OCI-LY1 (cell line): ENCODE results near the gene KICS2.

Experiments
- H2AFZ ChIP-seq: fragments of 200-600 bp; sonication (generic), shearing (Covaris generic); 2 replicates; pipeline ENCODE4 v1.6.0; 2014; ENCODE audit warnings: antibody characterized with exemption, mild to moderate bottlenecking, low read length
- H3F3A ChIP-seq: fragments of 200-600 bp; sonication (generic), shearing (Covaris generic); 2 replicates; pipeline ENCODE4 v1.6.0; 2014; ENCODE audit warnings: mild to moderate bottlenecking, antibody characterized with exemption, low read length, moderate library complexity; ENCODE audit not compliant: insufficient read depth
- H3K27ac ChIP-seq: fragments of 200-600 bp; sonication (generic); 2 replicates; pipeline ENCODE4 v1.5.1; 2014; ENCODE audit warnings: low read length, mixed run types, mild to moderate bottlenecking, low read depth; ENCODE audit not compliant: poor library complexity, severe bottlenecking
- H3K27me3 ChIP-seq: fragments of 200-600 bp; sonication (generic); 2 replicates; pipeline ENCODE4 v1.6.0; 2014; ENCODE audit warnings: antibody characterized with exemption, mild to moderate bottlenecking, low read length, moderate library complexity; ENCODE audit not compliant: insufficient read depth
- H3K36me3 ChIP-seq: fragments of 200-600 bp; sonication (generic); 2 replicates; pipeline ENCODE4 v1.6.1; 2014; ENCODE audit warnings: mild to moderate bottlenecking, antibody characterized with exemption, low read length, moderate library complexity, mixed read lengths; ENCODE audit not compliant: insufficient read depth
- H3K4me1 ChIP-seq: fragments of 200-600 bp; sonication (generic); 2 replicates; pipeline ENCODE4 v1.5.1; 2014; ENCODE audit warnings: mild to moderate bottlenecking, low read length, moderate library complexity; ENCODE audit not compliant: insufficient read depth, severe bottlenecking
- H3K4me2 ChIP-seq: fragments of 200-600 bp; sonication (generic), shearing (Covaris generic); 2 replicates; pipeline ENCODE4 v1.6.1; 2014; ENCODE audit warnings: low read length
- H3K4me3 ChIP-seq: fragments of 200-600 bp; sonication (generic); 2 replicates; pipeline ENCODE4 v1.5.1; 2014; ENCODE audit warnings: low read length, low read depth, mild to moderate bottlenecking, mixed read lengths; ENCODE audit not compliant: poor library complexity, severe bottlenecking
- H3K79me2 ChIP-seq: fragments of 200-600 bp; shearing (Covaris generic); 2 replicates; pipeline ENCODE4 v1.6.1; 2016; ENCODE audit warnings: mixed run types, low read length, mixed read lengths; ENCODE audit not compliant: insufficient read depth
- H3K9ac ChIP-seq: fragments of 200-600 bp; sonication (generic), shearing (Covaris generic); 2 replicates; pipeline ENCODE4 v1.6.1; 2014; ENCODE audit warnings: mild to moderate bottlenecking, low read length, mixed read lengths
- H3K9me2 ChIP-seq: fragments of 200-600 bp; sonication (generic), shearing (Covaris generic); 2 replicates; pipeline ENCODE4 v1.6.1; 2014; ENCODE audit warnings: low read depth, mild to moderate bottlenecking, low read length, mixed read lengths
- H3K9me3 ChIP-seq: fragments of 200-600 bp; shearing (Covaris generic); 2 replicates; pipeline ENCODE4 v1.6.1; 2014; ENCODE audit warnings: low read length, mixed read lengths
- H4K20me1 ChIP-seq: fragments of 200-600 bp; sonication (generic), shearing (Covaris generic); 2 replicates; pipeline ENCODE4 v1.6.0; 2016; ENCODE audit warnings: mild to moderate bottlenecking, low read length; ENCODE audit not compliant: insufficient read depth
- CTCF ChIP-seq: fragments of 200-600 bp; sonication (generic), shearing (Covaris generic); IDR thresholded peaks from 2 replicates; pipeline ENCODE4 v1.5.1; 2017; ENCODE audit warnings: mild to moderate bottlenecking, antibody characterized with exemption, low read length, moderate library complexity, mixed read lengths
- EZH2 ChIP-seq: fragments of 200-600 bp; sonication (generic), shearing (Covaris generic); IDR thresholded peaks from 2 replicates; pipeline ENCODE4 v1.8.0; 2017; ENCODE audit warnings: borderline replicate concordance, mixed run types, mild to moderate bottlenecking, antibody characterized with exemption, low read length, moderate library complexity, mixed read lengths

KICS2 gene

GRCh38 chr12:64175254-64175945 lies 46.7 kb downstream of the KICS2 start:
- H3K27me3 ChIP-seq, result no peaks in the 10 kb centered on the region
- H3K4me1 ChIP-seq, result no peaks in the 10 kb centered on the region
- no peaks in the 10 kb centered on the region for H3K79me2 ChIP-seq
- no peaks in the 10 kb centered on the region for H3K36me3 ChIP-seq
- TF ChIP-seq CTCF (no peak), EZH2 (no peak)
- H3K9me2 ChIP-seq, result no peaks in the 10 kb centered on the region
- no peak overlapping the region for H3K4me2 ChIP-seq
- H3K9me3 ChIP-seq, result no peaks in the 10 kb centered on the region
- no peaks in the 10 kb centered on the region for H4K20me1 ChIP-seq
- H3K27ac ChIP-seq, result no peak overlapping the region
- H2AFZ ChIP-seq, result no peak overlapping the region
- H3K9ac ChIP-seq, result no peak overlapping the region
- H3F3A ChIP-seq, result no peaks in the 10 kb centered on the region
- H3K4me3 ChIP-seq, result no peak overlapping the region

- Histone ChIP-seq H3K27me3 (no peaks in the 10 kb centered on the region), H3K9ac (no peak overlapping the region), H3K4me2 (no peak overlapping the region), H2AFZ (no peak overlapping the region), H3K4me1 (no peaks in the 10 kb centered on the region), H3K9me3 (no peaks in the 10 kb centered on the region), H3K27ac (no peak overlapping the region), H3K9me2 (no peaks in the 10 kb centered on the region), H3K79me2 (no peaks in the 10 kb centered on the region), H3F3A (no peaks in the 10 kb centered on the region), H3K4me3 (no peak overlapping the region), H4K20me1 (no peaks in the 10 kb centered on the region), H3K36me3 (no peaks in the 10 kb centered on the region)
- no peak for TF ChIP-seq CTCF
- TF ChIP-seq EZH2, result no peak
These were observed 48.6 kb downstream of the KICS2 start for GRCh38 chr12:64173456-64173855.
